Body of pancreas (tissue), 4 donors: ENCODE results near the gene WRNIP1.

Experiments
- CTCF ChIP-seq, 7 experiments: fragments of 450-650 bp in 4 of 7; fragments of 200-600 bp in 3 of 7; sonication (generic) in 3 of 7; IDR thresholded peaks; one replicate each; pipeline ENCODE4 v1.5.1; 2016 to 2019; ENCODE audit warnings: antibody characterized with exemption in 7 of 7
- POLR2A ChIP-seq, 3 donors: fragments of 450-650 bp; IDR thresholded peaks; one replicate each; pipeline ENCODE4 v1.6.1; 2016; ENCODE audit warnings: antibody characterized with exemption in 3 of 3, mild to moderate bottlenecking in 2 of 3

- no peak for TF ChIP-seq CTCF (IDR thresholded peaks at IDR 0.05)
- no peak for TF ChIP-seq POLR2A (IDR thresholded peaks at IDR 0.05)
These were observed 39.3 kb downstream of the WRNIP1 start for GRCh38 chr6:2804516-2804915.
